Epithelial cell of prostate (primary cell): ENCODE data around the gene SAPCD1.

Experiments
- DNase-seq: peaks from one replicate; pipeline ENCODE4 v3.0.0-alpha.2; 2011; ENCODE audit warnings: low read depth, low spot score
- H3K27ac ChIP-seq: fragments of 450-650 bp; 2 replicates; pipeline ENCODE4 v1.5.1; 2017; ENCODE audit warnings: mild to moderate bottlenecking

Gene SAPCD1

DNA sequence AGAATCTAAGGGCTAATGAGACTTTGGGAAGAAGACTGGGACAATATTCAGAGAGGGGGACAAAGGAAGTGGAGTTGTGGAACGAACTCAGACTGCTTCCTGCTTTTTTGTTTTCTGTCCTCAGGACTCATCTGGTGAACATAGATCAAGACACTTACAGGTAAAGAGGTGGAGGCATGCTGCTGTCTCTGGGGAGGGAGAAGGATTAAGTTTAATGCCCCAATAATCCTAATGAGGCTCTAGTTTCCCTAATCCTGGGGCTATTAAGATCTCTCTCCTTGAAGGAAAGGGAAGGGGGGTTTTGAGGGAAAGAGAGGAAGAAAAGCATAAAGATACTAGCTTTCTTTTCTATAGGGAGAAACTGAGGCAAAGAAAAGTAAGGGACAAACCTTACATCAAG is 18.0 kb upstream of the SAPCD1 start:
- no peak overlapping the region for H3K27ac ChIP-seq

DNA sequence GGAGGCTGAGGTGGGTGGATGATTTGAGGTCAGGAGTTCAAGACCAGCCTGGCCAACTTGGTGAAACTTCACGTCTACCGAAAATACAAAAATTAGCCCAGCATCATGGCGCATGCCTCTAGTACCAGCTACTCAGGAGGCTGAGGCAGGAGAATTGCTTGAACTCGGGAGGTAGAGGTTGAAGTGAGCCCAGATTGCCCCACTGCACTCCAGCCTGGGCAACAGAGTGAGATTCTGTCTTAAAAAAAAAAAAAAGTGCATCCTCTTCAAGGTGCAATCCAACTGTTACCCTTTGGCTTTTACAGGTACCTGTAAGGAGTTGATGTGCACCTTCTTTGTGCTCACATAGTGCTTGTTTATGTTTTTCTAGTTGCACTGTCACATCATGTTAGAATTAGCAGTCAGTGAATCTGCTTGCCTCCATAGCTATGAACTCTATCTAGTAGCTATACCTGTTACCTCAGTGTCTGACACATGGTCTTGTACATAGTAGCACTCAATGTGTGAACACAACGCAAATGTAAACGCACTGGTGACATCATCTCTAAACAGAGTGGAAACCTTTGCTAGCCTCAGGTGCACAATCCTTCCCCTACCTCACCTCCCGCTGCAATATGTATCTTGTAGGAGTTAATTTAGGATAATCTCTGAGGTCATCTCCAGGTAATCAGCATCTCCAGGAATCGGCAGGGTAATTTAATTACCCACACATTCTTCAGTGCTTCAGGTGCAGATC is 13.0 kb upstream of the SAPCD1 start:
- H3K27ac ChIP-seq: no peak overlapping the region
- no peak for DNase-seq

More for the DNA sequence above, 18.0 kb upstream of the SAPCD1 start:
- no peak for DNase-seq

DNA sequence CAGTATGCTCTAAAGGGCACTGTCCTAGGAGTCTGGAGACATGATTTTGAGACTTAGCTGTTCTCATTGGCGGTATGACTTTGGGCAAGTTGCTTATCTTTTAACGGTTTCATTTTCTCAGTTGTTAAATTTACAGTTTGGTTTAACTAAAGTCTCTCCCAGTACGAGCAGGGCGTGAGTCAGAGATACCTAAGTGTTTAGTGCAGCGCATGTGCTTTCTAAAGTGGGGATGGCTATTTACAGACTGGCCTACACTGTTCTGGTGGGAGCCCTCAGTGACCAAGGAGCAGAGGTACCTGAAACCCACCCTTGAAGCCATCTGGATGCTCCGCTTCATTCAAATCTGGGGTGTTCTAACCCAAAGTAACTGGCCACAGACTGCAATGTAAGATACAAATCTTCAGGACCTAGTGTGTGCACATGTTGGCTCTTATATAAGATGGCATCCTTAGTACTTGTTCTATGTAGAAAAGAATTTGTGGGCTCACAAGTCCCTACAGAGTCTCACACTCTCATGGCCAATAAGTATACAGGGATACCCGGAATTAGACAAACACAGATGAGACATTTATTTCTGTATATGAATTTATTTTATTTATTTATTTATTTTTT is 11.9 kb upstream of the SAPCD1 start:
- no peak for DNase-seq
- no peak overlapping the region for H3K27ac ChIP-seq

DNA sequence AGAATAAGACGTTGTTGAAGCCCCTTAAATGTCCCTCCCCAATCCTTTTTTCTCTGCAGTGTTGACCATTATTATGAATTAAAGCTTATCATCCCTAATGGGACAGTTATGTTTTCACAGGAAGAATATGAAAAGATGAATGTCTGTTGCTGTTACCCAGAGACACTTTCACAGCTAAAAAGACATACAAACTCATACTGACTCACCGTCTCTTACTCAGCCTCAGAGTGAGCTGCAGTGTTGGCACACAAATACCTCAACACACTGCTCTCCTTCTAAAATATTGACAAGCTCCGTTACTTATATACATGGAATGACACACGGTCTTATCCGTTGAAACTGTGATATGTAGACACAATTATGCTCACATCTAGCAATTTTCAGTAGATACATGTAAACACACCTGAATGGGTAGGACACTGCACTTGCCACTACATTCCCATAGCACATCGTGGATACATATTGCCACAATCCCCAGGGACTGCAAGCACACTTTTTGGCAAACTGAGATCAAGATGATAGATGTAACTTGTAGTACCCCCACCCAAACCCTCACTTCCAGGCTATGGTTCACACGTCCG is 9.6 kb upstream of the SAPCD1 start:
- no peak for DNase-seq
- H3K27ac ChIP-seq: no peak overlapping the region

DNA sequence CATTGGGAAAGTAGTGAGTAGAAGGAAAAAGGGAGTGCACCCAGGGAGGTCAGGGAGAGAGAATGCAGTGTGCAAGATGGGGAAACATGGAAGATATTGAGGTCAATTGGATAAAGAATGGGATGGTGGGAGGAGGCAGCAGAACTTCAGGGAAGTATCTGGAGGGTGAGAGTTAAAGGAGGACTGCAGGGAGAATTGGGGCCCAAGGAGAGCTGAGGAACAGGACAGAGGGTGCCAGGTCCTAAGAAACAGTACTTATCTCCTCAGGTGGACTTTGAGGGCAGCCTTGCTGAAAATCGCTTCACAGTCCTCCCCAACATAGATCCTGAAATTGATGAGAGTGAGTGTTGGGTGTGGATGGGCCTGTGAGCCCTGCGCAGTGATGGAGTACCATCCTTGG is 4.2 kb upstream of the SAPCD1 start:
- no peak for DNase-seq
- H3K27ac ChIP-seq: no peak overlapping the region

DNA sequence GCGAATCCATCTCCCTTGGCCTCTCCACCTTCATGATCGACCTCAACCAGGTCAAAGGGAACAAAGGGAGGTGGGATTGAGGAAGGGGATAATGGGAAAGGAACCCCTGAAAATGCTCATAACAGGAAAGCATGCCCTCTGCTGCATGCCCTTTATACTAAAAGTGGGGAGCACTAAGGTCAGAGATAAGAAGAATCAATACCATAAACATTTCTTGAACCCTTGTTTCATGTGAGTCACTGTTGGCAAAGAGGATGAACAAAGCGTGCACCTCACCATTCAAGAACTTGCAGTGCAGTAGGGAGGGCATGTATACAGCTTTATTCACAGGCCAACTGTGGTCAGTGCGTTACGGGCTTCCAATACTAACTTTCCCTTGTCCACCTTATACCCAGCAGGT is 1.7 kb upstream of the SAPCD1 start:
- no peak overlapping the region for H3K27ac ChIP-seq
- DNase-seq: no peak

DNA sequence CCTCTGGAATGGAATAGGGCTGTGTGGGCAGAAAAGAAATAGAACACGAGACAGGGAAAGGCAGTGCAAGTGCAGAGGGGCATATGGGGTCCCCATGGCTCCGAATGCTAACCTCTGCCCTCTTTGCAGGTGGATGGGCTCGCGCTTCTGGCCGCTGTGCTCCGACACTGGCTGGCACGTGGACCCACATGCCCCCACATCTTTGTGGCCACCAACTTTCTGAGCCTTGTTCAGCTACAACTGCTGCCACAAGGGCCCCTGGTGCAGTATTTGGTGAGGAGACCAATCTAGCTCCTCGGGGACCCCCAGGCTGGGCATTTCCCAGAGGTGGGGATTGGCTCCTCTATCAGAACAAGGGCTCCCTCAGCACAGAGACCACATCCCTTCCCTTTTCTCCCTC is 1.1 kb upstream of the SAPCD1 start:
- DNase-seq: no peak

DNA sequence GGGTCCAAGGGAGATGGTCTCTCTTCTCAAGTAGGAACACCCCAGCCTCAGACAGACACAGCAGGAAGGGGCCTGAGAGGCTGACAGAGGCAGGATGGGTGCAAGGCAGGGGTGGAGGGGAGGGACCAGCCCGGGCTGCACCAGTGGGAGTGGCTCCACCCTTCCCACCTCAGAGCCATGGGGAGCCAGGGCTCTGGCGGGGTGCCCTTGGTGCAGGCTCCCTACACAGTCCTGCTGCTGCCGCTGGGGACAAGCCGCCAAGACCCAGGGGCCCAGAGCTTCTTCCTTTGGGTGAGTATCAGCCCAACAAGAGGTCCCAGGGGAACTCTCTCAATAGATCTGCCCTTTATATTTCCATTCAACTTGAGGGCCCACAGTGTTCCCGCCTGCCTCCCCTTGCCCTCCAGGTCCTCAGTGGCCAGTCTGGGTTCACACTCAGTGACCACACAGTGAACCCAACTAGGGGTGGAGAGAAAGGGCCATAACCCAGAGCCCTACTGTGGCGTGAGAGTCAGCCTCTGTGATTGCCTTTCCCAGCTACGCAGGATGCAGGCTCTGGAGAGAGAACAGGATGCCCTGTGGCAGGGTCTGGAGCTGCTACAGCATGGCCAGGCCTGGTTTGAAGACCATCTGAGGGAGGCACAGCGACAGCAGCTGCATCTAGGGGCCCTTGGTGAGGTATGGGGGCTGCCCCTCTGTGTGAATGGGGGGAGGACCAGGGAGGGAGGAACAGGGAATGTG is 592 bp downstream of the SAPCD1 start:
- no peak overlapping the region for H3K27ac ChIP-seq

More for the DNA sequence above, 1.1 kb upstream of the SAPCD1 start:
- no peak overlapping the region for H3K27ac ChIP-seq

DNA sequence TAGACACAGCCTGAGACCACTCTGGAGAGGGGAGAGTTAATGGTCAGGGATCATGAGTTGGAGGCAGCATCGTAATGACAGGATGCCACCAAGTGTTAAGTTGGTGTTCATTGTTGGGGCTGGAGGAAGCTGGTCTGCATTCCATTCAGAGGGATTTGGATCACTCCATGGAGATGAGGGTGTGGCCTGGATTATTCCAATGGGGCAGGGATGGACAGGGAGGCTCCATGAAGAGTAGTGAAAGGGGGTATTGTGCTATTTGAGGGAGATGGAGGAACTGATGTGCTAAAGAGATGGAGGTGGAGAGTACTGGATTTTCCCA is 1.1 kb downstream of the SAPCD1 start:
- no peak for DNase-seq
- no peak overlapping the region for H3K27ac ChIP-seq

More for the DNA sequence above, 592 bp downstream of the SAPCD1 start:
- DNase-seq: no peak

DNA sequence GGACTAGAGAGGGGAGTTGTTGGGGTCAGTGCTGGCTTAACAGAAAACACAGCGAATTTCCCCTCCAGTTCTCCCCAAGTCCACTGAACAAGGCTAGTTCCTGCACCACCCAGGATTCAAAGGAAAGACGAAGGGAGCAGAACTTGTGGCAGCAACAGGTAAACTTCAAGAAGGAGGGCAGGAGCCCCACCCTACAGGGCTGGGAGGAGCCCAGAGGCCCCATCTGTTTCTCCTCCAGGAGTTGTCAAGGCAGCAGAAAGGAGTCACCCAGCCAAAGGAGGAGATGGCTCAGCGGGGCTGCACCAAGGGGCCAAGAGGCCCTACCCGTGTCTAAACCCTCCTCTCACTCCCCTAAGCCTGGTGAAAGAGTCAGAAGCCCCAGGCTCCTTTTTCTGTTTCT is 1.7 kb downstream of the SAPCD1 start:
- no peak for DNase-seq
- no peak overlapping the region for H3K27ac ChIP-seq

DNA sequence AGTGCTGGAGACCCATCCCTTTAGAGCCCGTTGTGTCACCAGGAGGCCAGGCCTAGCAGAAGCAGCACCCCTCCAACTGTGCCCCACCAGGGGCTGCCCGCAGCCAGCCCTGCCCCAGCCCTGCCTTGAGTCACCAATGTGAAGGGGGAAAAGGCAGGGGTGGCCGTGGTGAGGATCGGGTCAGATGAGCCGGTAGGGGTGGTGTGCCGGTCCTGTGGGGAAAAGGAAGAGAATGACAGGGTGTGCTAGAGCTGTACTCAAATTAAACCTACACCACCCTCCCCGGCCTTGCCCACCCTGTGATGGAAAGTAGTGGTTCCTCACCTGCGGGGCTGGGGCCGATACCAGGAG is 3.1 kb downstream of the SAPCD1 start:
- no peak overlapping the region for H3K27ac ChIP-seq
- DNase-seq: no peak

DNA sequence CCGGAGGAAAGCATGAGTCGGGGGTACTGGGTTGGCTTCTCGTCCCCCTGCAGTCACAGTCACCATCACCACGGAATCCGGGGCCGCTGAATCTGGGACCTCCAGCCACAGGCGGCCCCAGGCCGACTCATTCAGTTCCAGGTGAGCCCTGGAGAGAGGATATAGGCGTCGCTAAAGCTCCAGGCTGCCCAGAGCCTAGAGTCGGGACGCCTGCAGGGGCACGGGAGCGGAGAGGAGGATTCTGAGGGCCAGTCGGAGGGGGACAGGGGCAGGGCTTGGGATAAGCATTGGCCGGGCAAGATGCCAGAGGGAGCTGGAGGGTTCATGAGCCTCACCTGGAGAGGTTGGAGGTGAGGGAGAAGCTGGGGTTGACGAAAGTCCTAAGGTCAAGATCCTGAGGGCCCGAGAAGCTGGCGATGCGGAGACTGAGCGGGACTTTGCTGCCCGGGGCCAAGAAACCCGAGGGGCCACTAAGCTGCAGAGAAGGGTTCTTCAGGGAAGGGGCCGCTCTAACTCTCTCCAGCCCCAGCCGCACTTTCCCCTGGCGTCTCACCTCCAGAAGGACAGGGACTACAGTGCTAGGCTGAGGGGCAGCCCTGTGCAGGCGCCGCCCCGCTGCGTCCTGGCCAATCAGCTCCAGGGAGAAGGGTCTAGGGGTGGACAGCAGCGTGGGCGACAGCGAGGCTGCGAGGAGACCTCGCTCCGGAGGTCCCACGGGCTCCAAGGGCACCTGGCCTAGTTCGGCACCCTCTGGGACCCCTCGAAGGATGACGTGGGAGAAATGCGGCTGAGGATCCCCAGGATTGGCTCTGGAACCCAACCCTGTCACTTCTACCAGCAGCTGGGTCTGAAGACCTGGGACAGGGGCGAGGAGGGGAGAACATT is 3.7 kb downstream of the SAPCD1 start:
- no peak overlapping the region for H3K27ac ChIP-seq
- no peak for DNase-seq

DNA sequence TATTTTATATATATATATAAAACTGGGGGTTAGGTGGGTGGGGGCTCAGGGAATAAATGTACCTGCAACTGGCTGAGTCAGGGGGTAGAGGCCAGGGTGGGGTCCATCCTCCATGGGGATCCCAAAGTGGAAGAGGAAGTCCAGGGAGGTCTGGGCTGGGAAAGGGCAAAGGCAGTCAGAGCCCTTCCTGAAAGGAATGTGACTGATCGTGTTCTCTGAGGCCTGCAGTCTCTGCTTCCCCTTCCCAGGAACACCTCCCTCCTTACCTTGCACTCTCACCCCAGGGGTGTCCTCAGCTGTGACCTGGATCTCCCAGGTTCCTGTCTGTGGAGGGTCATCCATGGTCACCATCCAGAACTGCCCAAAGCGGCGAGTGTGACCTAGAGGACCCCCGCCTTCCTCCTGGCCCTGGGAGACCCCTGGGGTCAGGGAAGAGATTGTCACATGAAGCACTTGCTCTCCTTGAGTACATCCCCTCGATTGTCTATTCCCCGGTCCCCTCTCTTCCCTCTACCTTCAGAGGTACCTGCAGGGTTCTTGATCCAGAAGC is 4.7 kb downstream of the SAPCD1 start:
- no peak overlapping the region for H3K27ac ChIP-seq
- DNase-seq: no peak

DNA sequence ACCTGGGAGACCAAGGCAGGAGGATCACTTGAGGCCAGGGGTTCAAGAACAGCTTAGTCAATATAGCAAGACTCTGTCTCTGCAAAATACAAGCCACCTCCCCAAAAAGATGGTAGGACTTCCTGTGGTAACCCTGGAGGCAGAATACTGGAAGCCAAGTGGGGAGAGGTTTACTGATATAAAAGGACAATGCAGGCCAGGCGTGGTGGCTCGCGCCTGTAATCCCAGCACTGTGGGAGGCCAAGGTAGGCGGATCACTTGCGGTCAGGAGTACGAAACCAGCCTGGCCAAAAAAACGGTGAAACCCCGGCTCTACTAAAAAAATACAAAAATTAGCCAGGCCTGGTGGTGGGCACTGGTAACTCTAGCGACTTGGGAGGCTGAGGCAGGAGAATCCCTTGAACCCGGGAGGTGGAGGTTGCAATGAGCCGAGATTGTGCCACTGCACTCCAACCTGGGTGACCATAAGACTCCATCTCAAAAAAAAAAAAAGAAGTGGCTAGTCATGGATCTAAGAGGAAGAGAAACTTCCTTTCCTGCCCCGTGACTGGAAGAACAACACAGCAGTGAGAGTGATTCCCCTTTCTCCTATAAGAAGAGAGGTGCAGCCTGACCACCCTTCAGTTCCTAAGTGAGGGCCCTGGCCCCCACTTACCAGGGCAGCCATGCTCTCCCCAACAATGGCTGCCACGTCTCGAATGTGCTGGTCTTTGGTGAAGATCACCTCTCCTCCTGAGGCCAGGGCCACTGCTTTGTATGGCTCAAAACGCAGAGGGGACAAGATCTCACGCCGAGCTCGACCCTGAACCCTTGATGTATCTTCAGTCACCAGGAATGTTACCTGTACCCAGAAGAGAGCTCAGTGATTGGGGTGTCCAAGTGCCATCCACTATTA is 6.2 kb downstream of the SAPCD1 start:
- no peak overlapping the region for H3K27ac ChIP-seq
- no peak for DNase-seq

DNA sequence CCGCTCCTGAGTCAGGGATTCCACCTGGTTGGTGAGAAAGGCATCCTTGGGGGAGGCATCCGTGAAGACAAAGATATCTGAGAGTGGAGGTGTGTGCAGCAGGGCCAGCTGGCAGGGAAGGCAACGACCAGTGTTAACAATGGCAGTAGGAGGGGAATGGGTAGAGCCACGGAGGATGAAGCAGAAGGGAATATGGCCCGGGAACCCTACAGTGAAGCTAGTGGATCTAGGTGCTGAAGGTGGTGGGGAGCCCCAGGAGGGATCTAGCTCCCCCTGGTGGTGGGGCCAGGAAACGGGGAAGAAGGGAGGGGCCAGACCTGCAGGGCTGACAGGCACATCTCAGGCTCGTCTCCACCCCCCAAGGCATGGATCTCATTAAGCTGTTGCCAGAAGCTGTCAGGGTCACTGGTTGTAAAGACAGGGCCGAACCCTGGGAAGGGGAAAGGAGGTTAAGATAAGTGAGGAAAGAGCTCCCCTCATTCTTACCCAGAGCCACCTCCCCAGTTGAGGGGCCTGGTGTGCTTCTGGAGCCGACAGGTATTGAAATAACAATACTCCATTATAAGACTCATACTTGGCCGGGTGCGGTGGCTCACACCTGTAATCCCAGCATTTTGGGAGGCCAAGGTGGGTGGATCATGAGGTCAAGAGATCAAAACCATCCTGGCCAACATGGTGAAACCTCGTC is 7.4 kb downstream of the SAPCD1 start:
- no peak overlapping the region for H3K27ac ChIP-seq
- no peak for DNase-seq

DNA sequence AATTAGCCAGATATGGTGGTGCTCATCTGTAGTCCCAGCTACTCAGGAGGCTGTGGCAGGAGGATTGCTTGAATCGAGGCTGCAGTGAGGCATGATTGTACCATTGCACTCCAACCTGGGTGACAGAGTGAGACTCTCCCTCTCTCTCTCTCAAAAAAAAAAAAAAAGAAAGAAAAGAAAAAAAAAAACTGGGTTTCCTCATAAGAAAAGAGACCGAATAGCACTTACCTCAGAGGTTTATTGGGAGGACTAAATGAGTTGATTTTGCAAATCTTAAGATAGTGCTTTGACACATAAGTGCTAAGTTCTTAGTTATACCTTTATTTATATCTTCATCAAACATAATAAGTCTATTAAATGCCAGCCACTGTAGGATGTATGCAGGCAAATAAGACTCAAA is 8.4 kb downstream of the SAPCD1 start:
- no peak overlapping the region for H3K27ac ChIP-seq
- no peak for DNase-seq

DNA sequence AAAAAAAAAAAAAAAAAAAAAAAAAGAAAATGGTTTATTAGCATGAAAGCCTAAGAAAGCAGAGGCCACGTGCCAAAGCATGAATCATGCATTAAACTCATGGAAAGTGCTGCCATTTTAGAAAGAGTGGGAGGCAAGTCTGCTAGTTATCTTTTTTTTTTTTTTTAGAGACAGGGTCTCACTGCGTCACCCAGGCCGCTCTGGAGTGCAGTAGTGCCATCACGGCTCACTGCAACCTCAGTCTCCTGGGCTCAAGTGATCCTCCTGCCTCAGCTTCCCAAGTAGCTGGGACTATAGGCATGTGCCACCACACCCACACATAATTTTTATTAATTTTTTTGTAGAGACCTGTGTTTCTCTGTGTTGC is 9.5 kb downstream of the SAPCD1 start:
- no peak overlapping the region for H3K27ac ChIP-seq
- no peak for DNase-seq

DNA sequence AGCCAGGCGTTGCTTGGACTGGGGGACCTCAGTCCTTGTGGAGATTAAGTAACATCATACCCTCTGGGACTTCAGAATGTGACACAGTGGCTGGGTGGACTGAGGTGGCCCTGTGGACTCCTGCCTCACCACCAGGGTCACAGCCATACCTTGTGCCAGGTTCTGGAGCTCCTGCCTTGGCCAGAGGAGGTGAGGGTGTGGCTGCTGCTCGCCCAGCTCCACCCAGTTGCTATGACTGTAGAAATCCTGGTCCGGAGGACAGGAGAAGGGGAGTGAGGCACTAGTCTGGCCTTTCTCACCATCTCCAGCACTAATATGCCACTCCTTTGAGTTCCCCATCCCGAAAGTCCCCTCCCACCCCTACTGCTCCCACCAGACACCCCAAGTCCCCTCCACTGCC is 12.7 kb downstream of the SAPCD1 start:
- H3K27ac ChIP-seq: no peak overlapping the region
- DNase-seq: no peak
